HG02943 (cell line): Measurements from ENCODE around the gene GRIN2A.

Source experiments
- ATAC-seq: cut with Tn5 transposase; IDR thresholded peaks from one replicate; pipeline ENCODE4 v1.9.1; 2021; ENCODE audit warnings: mild to moderate bottlenecking, low read depth, moderate library complexity; ENCODE audit not compliant: unreplicated experiment

GRIN2A gene

GRCh38 chr16:10188236-10188635, 6.0 kb upstream of the GRIN2A start:
- no peak for ATAC-seq

GRCh38 chr16:10181196-10182162, 749 bp downstream of the GRIN2A start:
- no peak for ATAC-seq

GRCh38 chr16:10180771-10181163, 1.5 kb downstream of the GRIN2A start:
- no peak for ATAC-seq

- ATAC-seq, result no peak
These were observed 2.0 kb downstream of the GRIN2A start for GRCh38 chr16:10180042-10180770.

- ATAC-seq, result no peak
These were observed 3.7 kb downstream of the GRIN2A start for GRCh38 chr16:10178526-10178925.

- no peak for ATAC-seq
These were observed 4.1 kb downstream of the GRIN2A start for GRCh38 chr16:10178080-10178479.

- ATAC-seq, result no peak
These were observed 9.2 kb downstream of the GRIN2A start for GRCh38 chr16:10172848-10173655.

- no peak for ATAC-seq
These were observed 11.0 kb downstream of the GRIN2A start for GRCh38 chr16:10171221-10171620.

GRCh38 chr16:10169904-10170410, 12.3 kb downstream of the GRIN2A start:
- ATAC-seq, result no peak

GRCh38 chr16:10169031-10169430, 13.2 kb downstream of the GRIN2A start:
- no peak for ATAC-seq

GRCh38 chr16:10168258-10168657, 14.0 kb downstream of the GRIN2A start:
- ATAC-seq, result no peak

GRCh38 chr16:10165643-10166042, 16.6 kb downstream of the GRIN2A start:
- ATAC-seq, result no peak

- no peak for ATAC-seq
These were observed 19.2 kb downstream of the GRIN2A start for GRCh38 chr16:10162981-10163380.

GRCh38 chr16:10156099-10156498, 26.1 kb downstream of the GRIN2A start:
- ATAC-seq, result no peak

- ATAC-seq, result no peak
These were observed 27.8 kb downstream of the GRIN2A start for GRCh38 chr16:10154389-10154788.

GRCh38 chr16:10153985-10154384, 28.2 kb downstream of the GRIN2A start:
- ATAC-seq, result no peak

- ATAC-seq, result no peak
These were observed 30.5 kb downstream of the GRIN2A start for GRCh38 chr16:10151718-10152117.

GRCh38 chr16:10150906-10151305, 31.3 kb downstream of the GRIN2A start:
- no peak for ATAC-seq

- no peak for ATAC-seq
These were observed 36.6 kb downstream of the GRIN2A start for GRCh38 chr16:10145542-10146035.

- no peak for ATAC-seq
These were observed 40.6 kb downstream of the GRIN2A start for GRCh38 chr16:10141671-10142070.
